ENCODE results near the gene STAB2. TPM values are rescaled to one million over a fixed set of nuclear protein-coding genes. Genes with fewer than 3 reads are reported as not detected.

Gene STAB2
- total RNA-seq, 1 donor from 2014 or later: not detected

DNA sequence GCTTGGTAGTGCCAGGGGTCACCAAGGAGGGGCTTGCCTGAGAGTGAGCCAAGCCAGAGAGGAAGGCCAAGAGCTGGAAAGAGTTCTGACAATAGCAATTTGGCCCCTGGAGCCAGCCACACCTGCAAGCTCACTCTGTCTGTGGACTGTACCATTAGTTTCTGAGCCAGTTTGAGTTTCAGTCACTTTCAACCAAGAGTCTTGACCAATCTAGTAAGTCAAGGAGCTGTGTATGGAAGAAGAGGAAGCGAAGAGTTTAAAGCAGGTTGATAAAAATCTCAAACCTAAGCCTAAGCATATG, 215.5 kb downstream of the STAB2 start:
- no peaks in the 10 kb centered on the region for H3K27me3 ChIP-seq
- peaks cover 2% of the 10 kb centered on the region for H3K9me3 Mint-ChIP-seq
- no peak for DNase-seq (ENCODE audit: low spot score)
- no peak overlapping the region for H3K4me3 ChIP-seq
- no peaks in the 10 kb centered on the region for H3F3A ChIP-seq (ENCODE audit: low read depth)
- H4K20me1 ChIP-seq (ENCODE audit: low read depth): no peaks in the 10 kb centered on the region
- H3K36me3 Mint-ChIP-seq: peaks cover 9% of the 10 kb centered on the region
- H3K27ac Mint-ChIP-seq: no peak overlapping the region
- no peak overlapping the region for H3K9ac ChIP-seq
- no peaks in the 10 kb centered on the region for H3K4me1 ChIP-seq
- peaks cover 3% of the 10 kb centered on the region for H3K27me3 Mint-ChIP-seq (ENCODE audit: insufficient read depth, low read depth)
- no peak overlapping the region for H3K4me3 Mint-ChIP-seq
- no peak overlapping the region for H2AFZ ChIP-seq (replicated peaks)
- TF ChIP-seq, protein P1, sequence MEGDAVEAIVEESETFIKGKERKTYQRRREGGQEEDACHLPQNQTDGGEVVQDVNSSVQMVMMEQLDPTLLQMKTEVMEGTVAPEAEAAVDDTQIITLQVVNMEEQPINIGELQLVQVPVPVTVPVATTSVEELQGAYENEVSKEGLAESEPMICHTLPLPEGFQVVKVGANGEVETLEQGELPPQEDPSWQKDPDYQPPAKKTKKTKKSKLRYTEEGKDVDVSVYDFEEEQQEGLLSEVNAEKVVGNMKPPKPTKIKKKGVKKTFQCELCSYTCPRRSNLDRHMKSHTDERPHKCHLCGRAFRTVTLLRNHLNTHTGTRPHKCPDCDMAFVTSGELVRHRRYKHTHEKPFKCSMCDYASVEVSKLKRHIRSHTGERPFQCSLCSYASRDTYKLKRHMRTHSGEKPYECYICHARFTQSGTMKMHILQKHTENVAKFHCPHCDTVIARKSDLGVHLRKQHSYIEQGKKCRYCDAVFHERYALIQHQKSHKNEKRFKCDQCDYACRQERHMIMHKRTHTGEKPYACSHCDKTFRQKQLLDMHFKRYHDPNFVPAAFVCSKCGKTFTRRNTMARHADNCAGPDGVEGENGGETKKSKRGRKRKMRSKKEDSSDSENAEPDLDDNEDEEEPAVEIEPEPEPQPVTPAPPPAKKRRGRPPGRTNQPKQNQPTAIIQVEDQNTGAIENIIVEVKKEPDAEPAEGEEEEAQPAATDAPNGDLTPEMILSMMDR (IDR thresholded peaks at IDR 0.05): no peak
- TF ChIP-seq EZH2 (IDR thresholded peaks at IDR 0.05): no peak
- no peak overlapping the region for H3K27ac ChIP-seq
- no peaks in the 10 kb centered on the region for H3K36me3 ChIP-seq
- H3K4me1 Mint-ChIP-seq: peaks cover 32% of the 10 kb centered on the region
- no peak overlapping the region for H3K4me2 ChIP-seq
- no peaks in the 10 kb centered on the region for H3K79me2 ChIP-seq (ENCODE audit: low read depth)
- no peaks in the 10 kb centered on the region for H3K9me3 ChIP-seq (ENCODE audit: low read depth)

DNA sequence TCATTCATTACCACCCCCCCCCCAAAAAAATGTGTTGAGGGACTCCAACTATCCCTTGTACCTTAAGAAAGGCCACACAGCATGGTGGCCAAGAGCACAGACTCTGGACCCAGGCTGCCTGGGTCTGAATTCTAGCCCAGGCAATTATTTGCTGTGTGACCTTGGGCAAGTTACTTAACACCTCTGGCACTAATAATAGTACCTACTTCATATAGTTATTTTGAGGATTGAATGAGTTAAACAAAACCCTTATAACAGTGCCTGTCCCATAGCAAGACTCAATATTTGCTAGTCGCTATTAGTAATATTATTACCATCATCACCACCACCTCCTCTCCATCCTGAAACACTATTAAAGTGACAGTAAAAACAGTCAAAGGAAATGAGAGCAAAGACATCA, 216.8 kb downstream of the STAB2 start:
- H3K79me2 ChIP-seq (ENCODE audit: low read depth): no peaks in the 10 kb centered on the region
- Mint-ChIP-seq H3K9me3 (peaks cover 2% of the 10 kb centered on the region), H3K36me3 (peaks cover 9% of the 10 kb centered on the region), H3K4me1 (peaks cover 26% of the 10 kb centered on the region), H3K27me3 (ENCODE audit: insufficient read depth, low read depth) (peaks cover 3% of the 10 kb centered on the region), H3K4me3 (no peak overlapping the region), H3K27ac (no peak overlapping the region)
- no peaks in the 10 kb centered on the region for H3K36me3 ChIP-seq
- H2AFZ ChIP-seq (replicated peaks): no peak overlapping the region
- no peak overlapping the region for H3K4me2 ChIP-seq
- H3K27ac ChIP-seq: no peak overlapping the region
- no peaks in the 10 kb centered on the region for H3K9me3 ChIP-seq (ENCODE audit: low read depth)
- H3F3A ChIP-seq (ENCODE audit: low read depth): no peaks in the 10 kb centered on the region
- H4K20me1 ChIP-seq (ENCODE audit: low read depth): no peaks in the 10 kb centered on the region
- no peak overlapping the region for H3K9ac ChIP-seq
- H3K4me1 ChIP-seq: no peaks in the 10 kb centered on the region
- no peak for DNase-seq (ENCODE audit: low spot score)
- no peak overlapping the region for H3K4me3 ChIP-seq
- H3K27me3 ChIP-seq: no peaks in the 10 kb centered on the region
- TF ChIP-seq EZH2phosphoT487 (IDR thresholded peaks at IDR 0.05): no peak
- TF ChIP-seq EZH2 (IDR thresholded peaks at IDR 0.05): no peak
- TF ChIP-seq, protein P1 (IDR thresholded peaks at IDR 0.05): no peak

DNA sequence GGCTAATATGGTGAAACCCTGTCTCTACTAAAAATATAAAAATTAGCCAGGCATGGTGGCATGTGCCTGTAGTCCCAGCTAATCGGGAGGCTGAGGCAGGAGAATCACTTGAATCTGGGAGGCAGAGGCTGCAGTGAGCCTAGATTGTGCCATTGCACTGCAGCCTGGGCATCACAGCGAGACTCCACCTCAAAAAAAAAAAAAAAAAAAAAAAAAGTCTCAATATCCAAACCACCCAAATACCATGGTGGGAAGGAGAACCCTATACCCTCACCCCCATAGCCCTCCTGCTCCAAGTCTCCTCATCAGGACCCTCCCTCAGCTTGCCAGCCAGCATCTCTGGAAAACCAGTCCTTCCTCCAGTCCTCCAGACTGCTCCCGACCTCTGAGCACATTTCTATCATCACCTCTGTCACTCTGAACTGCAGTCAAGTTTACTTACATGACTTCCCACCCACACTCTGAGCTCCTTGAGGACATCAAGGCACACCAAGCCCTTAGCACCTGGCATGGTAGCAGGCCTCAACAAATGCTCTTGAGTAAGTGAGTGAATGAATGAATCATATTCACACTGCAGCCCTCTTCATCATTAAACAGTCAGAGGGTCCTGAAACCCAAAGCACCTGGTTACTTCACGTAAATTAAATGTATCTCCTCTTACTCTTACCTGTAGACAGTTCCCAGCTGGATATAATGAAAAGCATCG, 218.7 kb downstream of the STAB2 start:
- Mint-ChIP-seq H3K27ac (no peak overlapping the region), H3K27me3 (ENCODE audit: insufficient read depth, low read depth) (peaks cover 4% of the 10 kb centered on the region)
- no peak for DNase-seq (ENCODE audit: low spot score)

More for the DNA sequence above, 218.7 kb downstream of the STAB2 start:
- Histone ChIP-seq H3K27me3 (no peaks in the 10 kb centered on the region), H3K4me2 (no peak overlapping the region), H4K20me1 (ENCODE audit: low read depth) (no peaks in the 10 kb centered on the region), H3K27ac (no peak overlapping the region), H2AFZ (replicated peaks) (no peak overlapping the region), H3K9ac (no peak overlapping the region), H3K9me3 (ENCODE audit: low read depth) (no peaks in the 10 kb centered on the region), H3K4me1 (no peaks in the 10 kb centered on the region), H3K36me3 (no peaks in the 10 kb centered on the region), H3K4me3 (no peak overlapping the region), H3F3A (ENCODE audit: low read depth) (no peaks in the 10 kb centered on the region), H3K79me2 (ENCODE audit: low read depth) (no peaks in the 10 kb centered on the region)
- Mint-ChIP-seq H3K36me3 (peaks cover 9% of the 10 kb centered on the region), H3K9me3 (no peaks in the 10 kb centered on the region), H3K4me3 (no peak overlapping the region), H3K4me1 (peaks cover 17% of the 10 kb centered on the region)
- TF ChIP-seq EZH2phosphoT487 (IDR thresholded peaks at IDR 0.05) (no peak), EZH2 (IDR thresholded peaks at IDR 0.05) (no peak)
- TF ChIP-seq, protein P1 (IDR thresholded peaks at IDR 0.05): no peak

Measured in neural progenitor cell (in vitro differentiated cells).